Body of pancreas (tissue), 4 donors: ENCODE results near the gene SAP30.

Experiments used
- POLR2A ChIP-seq, 3 donors: fragments of 450-650 bp; IDR thresholded peaks; one replicate each; pipeline ENCODE4 v1.6.1; 2016; ENCODE audit warnings: antibody characterized with exemption in 3 of 3, mild to moderate bottlenecking in 2 of 3
- TF ChIP-seq, protein P1 (sequence below), 7 experiments: fragments of 450-650 bp in 4 of 7; fragments of 200-600 bp in 3 of 7; sonication (generic) in 3 of 7; IDR thresholded peaks; one replicate each; pipeline ENCODE4 v1.5.1; 2016 to 2019; ENCODE audit warnings: antibody characterized with exemption in 7 of 7

DNA sequence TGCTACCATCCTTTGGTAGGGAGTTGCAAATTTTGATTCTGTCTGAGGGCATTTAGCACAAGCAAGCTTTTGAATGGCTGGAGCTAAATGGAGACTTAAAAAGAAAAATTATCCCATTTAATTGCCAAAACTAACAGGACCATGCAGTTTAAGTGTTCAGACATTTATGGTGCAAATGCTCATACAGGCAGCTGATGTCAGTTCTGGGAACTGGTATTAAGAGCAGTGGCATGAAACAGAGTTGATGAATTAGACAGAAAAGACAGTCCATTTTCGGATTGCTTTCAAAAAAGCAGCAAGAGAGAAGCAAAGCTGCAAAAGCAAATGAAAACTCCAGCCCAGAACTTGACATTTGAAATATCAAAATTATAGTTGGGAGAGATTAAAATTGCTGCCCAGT, 26.9 kb downstream of the SAP30 start:
- TF ChIP-seq, protein P1, sequence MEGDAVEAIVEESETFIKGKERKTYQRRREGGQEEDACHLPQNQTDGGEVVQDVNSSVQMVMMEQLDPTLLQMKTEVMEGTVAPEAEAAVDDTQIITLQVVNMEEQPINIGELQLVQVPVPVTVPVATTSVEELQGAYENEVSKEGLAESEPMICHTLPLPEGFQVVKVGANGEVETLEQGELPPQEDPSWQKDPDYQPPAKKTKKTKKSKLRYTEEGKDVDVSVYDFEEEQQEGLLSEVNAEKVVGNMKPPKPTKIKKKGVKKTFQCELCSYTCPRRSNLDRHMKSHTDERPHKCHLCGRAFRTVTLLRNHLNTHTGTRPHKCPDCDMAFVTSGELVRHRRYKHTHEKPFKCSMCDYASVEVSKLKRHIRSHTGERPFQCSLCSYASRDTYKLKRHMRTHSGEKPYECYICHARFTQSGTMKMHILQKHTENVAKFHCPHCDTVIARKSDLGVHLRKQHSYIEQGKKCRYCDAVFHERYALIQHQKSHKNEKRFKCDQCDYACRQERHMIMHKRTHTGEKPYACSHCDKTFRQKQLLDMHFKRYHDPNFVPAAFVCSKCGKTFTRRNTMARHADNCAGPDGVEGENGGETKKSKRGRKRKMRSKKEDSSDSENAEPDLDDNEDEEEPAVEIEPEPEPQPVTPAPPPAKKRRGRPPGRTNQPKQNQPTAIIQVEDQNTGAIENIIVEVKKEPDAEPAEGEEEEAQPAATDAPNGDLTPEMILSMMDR (IDR thresholded peaks at IDR 0.05): no peak
- TF ChIP-seq POLR2A (IDR thresholded peaks at IDR 0.05): no peak
